ENCODE results near the gene BCR.

DNA sequence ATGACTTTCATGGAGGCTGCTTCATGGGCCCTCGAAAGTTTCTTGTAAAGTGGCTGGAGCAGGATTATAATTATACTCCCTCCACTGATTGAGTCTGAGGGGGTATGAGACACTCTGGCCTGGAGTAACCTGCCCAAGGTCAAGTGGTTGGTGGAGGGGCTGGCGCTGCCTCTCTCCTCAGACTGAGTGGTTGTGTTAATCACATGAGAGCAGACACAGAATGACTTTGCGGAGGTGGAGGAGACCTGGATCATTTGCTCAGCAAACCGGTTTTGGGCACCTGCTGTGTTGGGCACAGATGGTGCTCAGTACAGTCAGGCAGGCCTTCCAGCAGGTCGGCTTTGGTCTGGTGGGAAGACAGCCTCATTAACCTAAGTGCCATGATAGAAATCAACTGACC is 11.8 kb downstream of the BCR start:
- no peak for TF ChIP-seq CTCF (IDR thresholded peaks at IDR 0.05)
- no peak for TF ChIP-seq POLR2AphosphoS5 (IDR thresholded peaks at IDR 0.05)

Measured in suprapubic skin (tissue), 3 donors.